Osteocyte (in vitro differentiated cells): ENCODE measurements around the gene PDZRN3. TPM values are rescaled to one million over a fixed set of nuclear protein-coding genes. Genes with fewer than 3 reads are reported as not detected.

Experiments used
- DNase-seq: peaks from one replicate; pipeline ENCODE4 v3.0.0; 2021; ENCODE audit warnings: mixed read lengths; ENCODE audit not compliant: unreplicated experiment; ENCODE audit errors: extremely low spot score
- H3K27ac Mint-ChIP-seq: one replicate; pipeline ENCODE4 v1.8.0; 2021; ENCODE audit warnings: mild to moderate bottlenecking, mixed read lengths; ENCODE audit not compliant: unreplicated experiment
- H3K27me3 Mint-ChIP-seq: one replicate; pipeline ENCODE4 v1.8.0; 2021; ENCODE audit warnings: mixed read lengths; ENCODE audit not compliant: unreplicated experiment
- H3K36me3 Mint-ChIP-seq: one replicate; pipeline ENCODE4 v1.8.0; 2021; ENCODE audit warnings: mixed read lengths; ENCODE audit not compliant: unreplicated experiment
- H3K4me1 Mint-ChIP-seq: one replicate; pipeline ENCODE4 v1.8.0; 2021; ENCODE audit warnings: mixed read lengths; ENCODE audit not compliant: unreplicated experiment
- H3K4me3 Mint-ChIP-seq: one replicate; pipeline ENCODE4 v1.8.0; 2021; ENCODE audit warnings: mild to moderate bottlenecking, moderate library complexity, mixed read lengths; ENCODE audit not compliant: unreplicated experiment
- H3K9me3 Mint-ChIP-seq: one replicate; pipeline ENCODE4 v1.8.0; 2021; ENCODE audit warnings: mixed read lengths; ENCODE audit not compliant: unreplicated experiment
- CTCF ChIP-seq: fragments of 200-600 bp; sonication (generic); IDR thresholded peaks from 2 replicates; pipeline ENCODE4 v1.5.0; 2021; ENCODE audit warnings: antibody characterized with exemption, mild to moderate bottlenecking, moderate library complexity
- total RNA-seq: library from RNA; stranded (reverse); gene quantifications from 2 replicates; pipeline ENCODE4 v1.2.1, GENCODE V29; 2021

The PDZRN3 gene
- total RNA-seq, 1 donor from 2014 or later, result 34.1 TPM

- Mint-ChIP-seq H3K9me3 (peaks cover under 1% of the 10 kb centered on the region), H3K36me3 (no peaks in the 10 kb centered on the region)
These were observed 271.0 kb downstream of the PDZRN3 start for GRCh38 chr3:73353649-73354217.

GRCh38 chr3:73352841-73353645, 271.7 kb downstream of the PDZRN3 start:
- Mint-ChIP-seq H3K27me3 (peaks cover 18% of the 10 kb centered on the region), H3K4me1 (no peaks in the 10 kb centered on the region), H3K9me3 (no peaks in the 10 kb centered on the region), H3K4me3 (no peak overlapping the region), H3K27ac (no peak overlapping the region), H3K36me3 (no peaks in the 10 kb centered on the region)
- TF ChIP-seq CTCF, result no peak
- DNase-seq, result no peak

More at GRCh38 chr3:73353649-73354217, 271.0 kb downstream of the PDZRN3 start:
- H3K27me3 Mint-ChIP-seq, result peaks cover 16% of the 10 kb centered on the region
- no peak overlapping the region for H3K27ac Mint-ChIP-seq
- H3K4me3 Mint-ChIP-seq, result no peak overlapping the region
- H3K4me1 Mint-ChIP-seq, result no peaks in the 10 kb centered on the region
- no peak for TF ChIP-seq CTCF
- DNase-seq, result no peak

- H3K4me1 Mint-ChIP-seq, result no peaks in the 10 kb centered on the region
- H3K27ac Mint-ChIP-seq, result no peak overlapping the region
- peaks cover 15% of the 10 kb centered on the region for H3K27me3 Mint-ChIP-seq
- no peak overlapping the region for H3K4me3 Mint-ChIP-seq
- no peaks in the 10 kb centered on the region for H3K9me3 Mint-ChIP-seq
- DNase-seq, result no peak
- no peak for TF ChIP-seq CTCF
- no peaks in the 10 kb centered on the region for H3K36me3 Mint-ChIP-seq
These were observed 273.2 kb downstream of the PDZRN3 start for GRCh38 chr3:73351423-73352071.

GRCh38 chr3:73350996-73351395, 273.7 kb downstream of the PDZRN3 start:
- H3K4me3 Mint-ChIP-seq, result no peak overlapping the region
- H3K36me3 Mint-ChIP-seq, result no peaks in the 10 kb centered on the region
- H3K27ac Mint-ChIP-seq, result no peak overlapping the region
- DNase-seq, result no peak
- no peaks in the 10 kb centered on the region for H3K9me3 Mint-ChIP-seq
- peaks cover 18% of the 10 kb centered on the region for H3K27me3 Mint-ChIP-seq
- no peaks in the 10 kb centered on the region for H3K4me1 Mint-ChIP-seq
- no peak for TF ChIP-seq CTCF

GRCh38 chr3:73349657-73350056, 275.1 kb downstream of the PDZRN3 start:
- Mint-ChIP-seq H3K27me3 (peaks cover 20% of the 10 kb centered on the region), H3K27ac (no peak overlapping the region), H3K36me3 (no peaks in the 10 kb centered on the region), H3K4me3 (no peak overlapping the region), H3K4me1 (no peaks in the 10 kb centered on the region), H3K9me3 (no peaks in the 10 kb centered on the region)
- TF ChIP-seq CTCF, result no peak
- no peak for DNase-seq
